HG02852 (cell line): ENCODE results near the gene HNRNPAB.
"Not testable (repeated sequence)": the region's sequence is repeated elsewhere in the genome, so short reads cannot be mapped to it uniquely, and the experiment has no call there.

Experiments
- ATAC-seq: cut with Tn5 transposase; IDR thresholded peaks from one replicate; pipeline ENCODE4 v1.9.1; 2021; ENCODE audit warnings: mild to moderate bottlenecking, moderate library complexity; ENCODE audit not compliant: unreplicated experiment

The HNRNPAB gene

GRCh38 chr5:178229111-178229510 lies 24.8 kb downstream of the HNRNPAB start:
- ATAC-seq = not testable (repeated sequence)

DNA sequence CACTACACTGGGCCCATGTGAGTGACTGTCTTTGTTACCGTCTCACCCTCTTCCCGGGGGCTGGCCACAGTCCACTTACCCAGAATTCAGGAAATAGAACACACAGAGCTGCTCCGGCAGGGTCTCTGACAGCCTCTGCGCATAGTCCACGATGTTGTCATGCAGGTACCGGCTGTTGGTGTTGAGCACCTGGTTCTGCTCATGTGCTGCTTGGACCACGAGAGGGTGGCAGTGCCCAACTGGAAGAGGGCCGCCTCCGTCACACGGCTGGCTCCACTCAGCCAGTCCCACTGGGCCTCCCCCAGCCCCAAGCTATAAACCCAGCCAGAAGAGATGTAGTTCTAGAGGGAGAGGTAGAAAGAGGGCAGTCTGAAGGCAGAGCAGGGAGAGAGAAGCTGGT lies 25.5 kb downstream of the HNRNPAB start:
- ATAC-seq = no peak

DNA sequence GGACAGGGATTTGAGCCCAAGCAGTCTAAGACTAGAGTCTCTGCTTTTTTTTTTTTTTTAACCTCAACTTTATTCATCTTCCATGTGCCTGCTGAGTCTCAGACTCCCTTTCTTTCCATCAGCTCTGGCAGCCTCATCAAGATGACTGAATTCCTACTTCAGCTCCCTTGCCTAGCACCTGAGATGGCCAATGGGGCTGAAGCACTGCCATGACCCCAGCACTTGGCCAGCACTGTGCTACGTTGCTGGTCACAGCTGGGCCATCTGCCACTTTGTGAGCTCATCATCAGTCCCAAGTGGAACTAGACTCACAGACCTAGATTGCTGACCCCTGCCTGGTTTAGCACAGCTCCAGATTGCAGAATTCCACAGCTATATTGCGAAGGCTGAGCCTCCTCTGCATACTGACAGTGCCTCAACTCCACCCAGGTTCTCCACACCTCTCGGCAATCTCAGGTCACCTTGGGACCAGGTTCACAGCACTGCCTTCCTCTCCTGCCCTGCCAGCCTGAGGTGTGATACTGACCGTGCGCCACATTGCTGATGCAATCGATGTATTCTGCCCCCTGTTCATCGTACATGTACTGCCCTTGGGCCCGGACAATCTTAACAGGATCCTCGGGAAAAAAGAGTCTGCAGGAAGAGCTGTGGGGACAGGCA lies 26.7 kb downstream of the HNRNPAB start:
- ATAC-seq = no peak

- ATAC-seq = no peak
These were observed 27.3 kb downstream of the HNRNPAB start for GRCh38 chr5:178231539-178232123.

DNA sequence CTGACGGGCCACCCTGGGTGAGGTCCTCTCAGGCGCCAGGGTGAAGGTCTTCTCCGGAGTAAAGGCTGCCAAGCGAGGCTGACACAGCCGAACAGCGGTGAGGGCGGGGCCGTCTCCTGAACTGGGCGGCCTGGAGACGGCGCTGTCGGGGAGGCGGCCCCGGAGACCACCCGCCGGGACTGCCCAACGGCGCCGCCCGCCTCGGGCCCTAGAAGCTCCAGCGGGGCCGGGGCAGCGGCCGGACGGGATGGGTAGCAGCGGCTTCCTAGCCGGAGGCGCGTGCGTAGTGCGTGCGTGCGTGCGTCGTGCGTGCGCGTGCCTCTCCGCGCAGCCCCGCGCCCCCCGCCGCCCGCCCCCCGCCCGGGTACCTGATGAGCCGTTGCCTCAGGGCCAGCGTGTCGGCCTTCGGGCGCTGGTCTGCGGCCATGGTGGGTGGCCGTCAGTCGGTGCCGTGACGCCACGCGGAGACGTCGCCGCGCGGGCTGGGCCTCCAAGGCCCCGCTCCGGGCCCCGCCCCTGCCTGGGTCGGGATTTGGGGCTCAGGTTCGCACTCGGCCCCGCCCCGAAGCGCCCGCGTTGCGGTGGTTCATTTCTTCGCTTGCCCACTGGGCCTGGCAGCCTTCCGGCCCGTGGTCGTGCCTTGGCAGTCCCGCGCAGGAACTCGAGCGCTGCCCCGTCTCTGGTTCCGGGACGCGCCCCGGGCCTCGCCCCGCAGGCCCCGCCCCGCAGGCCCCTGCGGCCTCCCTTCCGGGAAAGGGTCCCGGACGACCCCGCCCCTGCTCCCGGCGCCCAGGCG lies 28.0 kb downstream of the HNRNPAB start, which contains the start of gene PHYKPL:
TSS of gene PHYKPL (minus strand) at position 679 of the 796 bp plus-strand sequence. CDS start at position 427, 252 bp downstream.
- peak; percentile 63 for ATAC-seq

- ATAC-seq = no peak
These were observed 28.6 kb downstream of the HNRNPAB start for GRCh38 chr5:178232920-178233429.

GRCh38 chr5:178234121-178234749 lies 29.9 kb downstream of the HNRNPAB start:
- ATAC-seq = no peak

DNA sequence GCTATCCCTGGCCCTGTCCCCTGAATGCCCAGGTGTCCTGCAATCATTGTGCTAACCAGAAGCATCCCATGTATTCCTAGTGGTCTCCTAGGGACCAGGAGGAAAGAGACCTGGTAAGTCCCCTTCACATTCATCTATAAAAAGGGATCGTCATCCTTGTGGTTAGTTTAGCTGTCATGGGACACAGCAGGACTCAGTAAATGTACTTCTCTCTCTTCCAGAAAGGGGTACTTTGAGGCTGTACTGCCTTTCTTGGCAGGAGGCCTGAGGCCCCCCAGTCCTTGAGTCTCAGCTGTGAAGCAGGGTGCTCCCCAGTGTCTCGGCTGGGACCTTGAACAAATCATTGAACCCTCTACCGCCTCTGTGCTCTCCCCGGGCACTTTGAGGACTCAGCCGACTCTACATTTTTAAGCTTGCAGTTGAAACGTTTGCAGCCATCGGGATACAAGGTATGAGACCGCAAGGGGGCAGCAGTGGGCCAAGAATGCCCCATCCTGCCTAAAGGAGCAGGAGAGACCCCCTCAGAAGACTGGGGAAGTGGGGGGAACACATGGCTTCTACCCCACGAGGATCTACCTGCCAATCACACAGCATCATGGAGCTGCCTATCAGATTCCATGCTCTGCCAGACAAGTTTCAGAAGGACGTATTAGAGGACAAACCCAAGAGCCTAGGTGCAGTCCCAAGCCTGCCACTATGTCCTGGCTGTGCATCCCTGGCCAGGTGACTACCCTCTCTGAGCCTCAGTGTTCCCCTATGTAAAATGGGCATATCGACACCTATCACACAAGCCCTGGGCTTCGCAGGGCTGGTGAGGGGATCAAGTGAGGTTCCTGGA lies 30.6 kb downstream of the HNRNPAB start:
- no peak for ATAC-seq

- no peak for ATAC-seq
These were observed 31.2 kb downstream of the HNRNPAB start for GRCh38 chr5:178235588-178235974.

- ATAC-seq = no peak
These were observed 31.8 kb downstream of the HNRNPAB start for GRCh38 chr5:178236126-178236525.

DNA sequence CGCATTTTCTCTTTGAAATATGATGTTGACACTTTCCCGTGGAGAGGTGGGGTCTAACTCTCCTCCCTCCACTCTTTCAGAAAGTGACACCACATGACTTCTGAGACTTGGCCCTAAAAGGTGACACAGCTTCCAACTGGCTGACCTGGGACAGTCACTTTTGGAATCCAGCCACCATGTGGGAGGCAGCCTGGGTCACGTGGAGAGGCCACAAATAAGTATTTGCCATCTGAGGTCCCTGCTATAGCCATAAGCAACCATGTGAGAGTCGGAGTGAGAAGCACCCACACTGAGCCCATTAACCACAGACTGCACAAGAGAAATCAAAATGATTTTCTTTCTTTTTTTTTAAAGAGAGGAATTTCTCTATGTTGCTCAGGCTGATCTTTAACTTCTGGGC lies 32.3 kb downstream of the HNRNPAB start:
- no peak for ATAC-seq

GRCh38 chr5:178237431-178238312 lies 33.3 kb downstream of the HNRNPAB start:
- ATAC-seq = no peak

DNA sequence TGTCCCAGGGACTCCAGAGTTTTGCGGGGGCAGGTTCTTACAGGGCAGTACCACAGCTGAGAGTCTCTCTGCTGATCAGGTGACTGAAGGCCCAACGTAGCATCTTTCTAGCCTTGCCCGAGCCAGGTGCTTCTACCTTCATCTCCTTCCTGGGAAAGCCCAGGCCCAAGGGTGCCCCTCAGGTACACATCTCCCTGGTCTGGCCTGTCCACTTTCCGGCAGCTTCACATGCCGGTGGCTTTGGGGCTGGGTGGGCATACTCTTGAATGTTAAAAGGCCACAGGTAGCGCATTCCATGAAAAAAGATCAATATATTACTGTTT lies 33.9 kb downstream of the HNRNPAB start:
- ATAC-seq = no peak

DNA sequence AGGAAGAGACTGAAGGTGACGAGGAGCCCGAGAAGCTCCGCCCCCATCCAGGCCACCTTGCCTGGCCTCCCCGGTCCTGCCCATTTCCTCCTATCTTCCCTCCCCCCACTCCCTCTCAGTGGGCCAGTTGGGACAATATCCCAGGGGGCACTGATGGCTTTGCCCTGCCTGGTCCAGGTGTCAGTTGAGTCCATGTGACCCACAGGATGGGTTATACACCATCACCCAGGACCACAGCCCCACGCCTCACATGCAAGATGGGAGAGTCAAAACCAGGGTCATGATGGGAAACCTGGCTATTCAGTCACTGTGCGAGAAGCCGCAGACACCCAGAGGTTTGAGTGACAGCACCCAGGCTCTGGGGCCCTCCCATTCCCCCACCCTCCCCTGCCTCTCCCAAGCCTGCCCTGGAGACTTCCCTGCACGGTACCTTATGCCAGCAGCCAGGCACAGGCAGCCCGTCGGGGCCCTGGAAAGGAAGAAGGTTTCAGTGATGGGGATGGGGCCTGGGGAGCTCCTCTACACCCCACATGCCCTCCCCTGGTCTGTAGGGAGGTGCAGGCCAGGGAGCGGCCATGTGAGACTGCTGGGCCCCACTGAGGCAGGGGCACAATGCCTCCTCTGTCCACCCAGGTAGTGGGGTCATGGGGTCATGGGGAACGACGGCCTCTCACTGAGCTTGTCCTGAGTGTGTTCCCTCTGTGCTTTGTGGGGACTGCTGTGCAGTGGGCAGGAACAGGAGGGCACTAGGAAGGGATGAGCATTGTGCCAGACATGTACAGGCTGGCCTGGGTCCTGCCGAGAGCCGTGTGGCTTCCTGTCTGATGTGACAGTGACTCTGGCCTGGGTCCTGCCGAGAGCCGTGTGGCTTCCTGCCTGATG lies 34.6 kb downstream of the HNRNPAB start:
- no peak for ATAC-seq

DNA sequence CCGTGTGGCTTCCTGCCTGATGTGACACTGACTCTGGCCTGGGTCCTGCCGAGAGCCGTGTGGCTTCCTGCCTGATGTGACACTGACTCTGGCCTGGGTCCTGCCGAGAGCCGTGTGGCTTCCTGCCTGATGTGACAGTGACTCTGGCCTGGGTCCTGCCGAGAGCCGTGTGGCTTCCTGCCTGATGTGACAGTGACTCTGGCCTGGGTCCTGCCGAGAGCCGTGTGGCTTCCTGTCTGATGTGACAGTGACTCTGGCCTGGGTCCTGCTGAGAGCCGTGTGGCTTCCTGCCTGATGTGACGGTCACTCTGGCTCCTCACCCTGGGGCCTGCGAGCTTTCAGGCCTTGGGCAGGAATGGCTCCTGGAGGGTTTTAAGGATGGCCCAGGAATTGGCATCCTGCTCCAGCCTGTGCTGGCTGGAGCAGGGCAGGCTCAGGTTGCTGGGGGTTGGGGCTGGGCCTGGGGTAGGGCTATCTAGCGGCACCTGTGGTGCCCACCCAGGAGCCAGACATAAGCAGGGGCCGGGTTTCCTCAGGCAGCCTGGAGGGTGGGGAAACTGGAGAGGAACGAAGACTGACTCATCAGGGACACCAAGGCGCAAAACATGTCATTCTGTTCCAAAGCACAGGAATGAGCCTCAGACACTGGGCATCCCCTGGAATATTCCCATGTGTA lies 35.4 kb downstream of the HNRNPAB start:
- not testable (repeated sequence) for ATAC-seq

DNA sequence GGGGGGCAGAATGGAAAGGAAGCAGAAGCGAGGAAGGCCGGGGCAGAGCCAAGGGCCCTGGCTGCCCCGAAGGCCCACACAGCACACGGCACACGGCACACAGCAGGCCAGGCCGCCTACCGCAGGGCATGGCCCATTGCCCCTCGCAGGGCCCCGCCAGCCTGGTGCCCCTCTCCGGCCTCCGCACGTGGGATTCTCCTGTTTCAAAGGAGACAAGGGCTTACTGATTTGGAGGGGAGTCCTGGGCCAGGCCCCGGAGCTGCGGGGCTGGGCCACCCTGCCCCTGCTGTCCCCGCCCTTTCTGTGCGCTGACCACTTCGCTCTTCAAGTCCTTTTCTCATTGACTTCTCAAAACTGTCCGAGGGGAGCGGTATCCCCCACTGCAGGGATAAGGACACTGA lies 36.0 kb downstream of the HNRNPAB start:
- ATAC-seq = no peak

GRCh38 chr5:178240766-178241165 lies 36.4 kb downstream of the HNRNPAB start:
- ATAC-seq = no peak

GRCh38 chr5:178241231-178241663 lies 36.9 kb downstream of the HNRNPAB start:
- no peak for ATAC-seq
